GM19351 (cell line): ENCODE data around the gene CEP170.

Experiments
- ATAC-seq: cut with Tn5 transposase; IDR thresholded peaks from one replicate; pipeline ENCODE4 v1.9.1; 2021; ENCODE audit warnings: mild to moderate bottlenecking, moderate library complexity; ENCODE audit not compliant: unreplicated experiment

CEP170 gene

DNA sequence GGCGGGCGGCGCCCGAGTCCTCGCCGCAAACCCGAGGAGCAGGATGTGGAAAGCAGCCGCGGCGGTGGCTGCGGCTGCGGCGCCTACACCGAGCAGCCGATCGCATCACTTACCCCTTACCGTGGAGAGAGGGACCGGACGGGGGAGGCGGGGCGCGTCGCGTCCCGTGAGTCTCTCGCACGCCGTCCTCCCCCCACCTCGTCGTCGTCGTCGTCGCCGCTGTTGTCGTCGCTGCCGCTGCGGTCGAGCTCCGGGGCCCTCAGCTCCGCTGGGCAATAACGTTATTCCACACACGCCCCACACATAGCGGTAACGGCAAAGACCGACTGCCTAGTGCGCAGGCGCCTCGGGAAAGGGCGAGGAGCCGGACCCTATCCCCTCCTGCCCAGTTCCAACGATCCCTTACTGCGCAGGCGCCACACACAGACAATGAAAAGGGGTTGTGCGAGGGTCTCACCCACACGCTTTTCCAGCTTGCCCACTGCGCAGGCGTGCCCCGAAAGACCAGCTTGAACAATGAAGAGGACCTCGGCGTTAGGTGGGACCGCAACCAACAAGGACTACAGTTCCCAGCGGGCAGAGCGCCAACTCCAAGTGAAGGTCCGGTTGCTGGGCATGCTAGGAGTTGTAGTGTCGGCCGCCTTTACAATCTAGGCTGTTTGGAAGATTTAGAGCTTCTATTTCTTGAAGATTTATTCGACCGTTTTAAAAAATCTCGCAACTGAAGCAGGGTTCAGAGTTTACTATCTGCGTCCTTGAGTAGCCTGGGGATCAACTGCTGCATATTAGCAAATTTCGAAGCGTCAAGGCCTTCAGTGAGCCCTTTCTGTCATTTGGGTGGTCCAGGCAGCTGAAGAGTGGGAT, at the start of gene CEP170:
Gene CEP170 (minus strand): TSS at position 355 of the 864 bp plus-strand sequence. CDS start 30,001 bp downstream, outside the sequence.
- ATAC-seq, result peak; percentile 43

DNA sequence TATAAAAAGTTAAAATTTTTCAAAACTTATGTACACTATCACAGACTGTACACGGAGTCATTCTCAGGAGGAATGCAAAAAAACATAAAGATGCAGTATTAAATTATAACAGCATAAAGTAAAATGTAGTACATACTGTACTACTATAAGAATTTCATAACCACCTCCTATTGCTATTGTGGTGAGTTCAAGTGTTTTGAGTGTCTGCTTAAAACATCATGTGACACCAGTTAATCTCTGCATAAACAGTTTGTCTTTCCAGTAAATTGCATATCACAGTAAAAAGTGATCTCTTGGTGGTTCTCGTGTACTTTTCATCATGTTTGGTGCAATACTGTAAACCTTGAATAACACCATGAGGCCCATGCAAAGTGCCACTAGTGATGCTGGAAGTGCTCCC, 46.0 kb upstream of the CEP170 start:
- no peak for ATAC-seq

DNA sequence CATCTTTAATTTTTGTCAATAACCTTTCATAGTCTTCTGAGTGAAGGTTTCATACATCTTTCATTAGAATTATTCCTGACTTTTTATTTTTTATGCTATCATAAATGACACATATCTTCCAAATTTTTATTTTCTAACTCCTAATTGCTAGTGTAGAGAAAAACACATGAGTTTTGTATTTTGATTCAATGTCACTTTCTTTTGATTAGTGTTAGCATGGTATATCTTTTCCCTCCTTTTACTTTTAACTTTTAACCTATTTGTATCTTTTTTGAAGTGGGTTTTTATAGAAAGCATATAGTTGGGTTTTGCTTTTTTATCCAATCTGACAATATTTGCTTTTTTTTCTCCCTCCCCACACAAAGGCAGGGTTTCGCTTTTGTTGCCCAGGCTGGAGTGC, 44.0 kb upstream of the CEP170 start:
- ATAC-seq, result no peak

DNA sequence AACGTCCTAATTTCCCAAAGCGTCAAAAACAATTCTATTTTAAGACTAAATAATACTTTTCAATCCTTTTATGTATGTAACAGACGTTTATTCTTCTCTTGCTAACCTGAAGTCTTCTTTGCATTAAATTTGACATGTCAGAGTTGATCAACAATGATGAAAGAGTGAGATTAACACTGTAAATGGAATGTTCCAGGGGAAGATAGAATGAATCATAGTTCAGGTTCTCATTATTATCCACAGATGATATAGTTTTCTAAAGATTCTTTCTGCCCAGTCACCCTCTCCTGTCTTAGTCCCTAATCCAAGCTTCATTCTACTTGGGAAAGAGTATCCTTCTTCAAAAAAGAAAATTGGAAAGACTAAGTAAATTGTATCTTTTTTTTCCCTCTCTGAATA, 39.6 kb upstream of the CEP170 start:
- no peak for ATAC-seq

DNA sequence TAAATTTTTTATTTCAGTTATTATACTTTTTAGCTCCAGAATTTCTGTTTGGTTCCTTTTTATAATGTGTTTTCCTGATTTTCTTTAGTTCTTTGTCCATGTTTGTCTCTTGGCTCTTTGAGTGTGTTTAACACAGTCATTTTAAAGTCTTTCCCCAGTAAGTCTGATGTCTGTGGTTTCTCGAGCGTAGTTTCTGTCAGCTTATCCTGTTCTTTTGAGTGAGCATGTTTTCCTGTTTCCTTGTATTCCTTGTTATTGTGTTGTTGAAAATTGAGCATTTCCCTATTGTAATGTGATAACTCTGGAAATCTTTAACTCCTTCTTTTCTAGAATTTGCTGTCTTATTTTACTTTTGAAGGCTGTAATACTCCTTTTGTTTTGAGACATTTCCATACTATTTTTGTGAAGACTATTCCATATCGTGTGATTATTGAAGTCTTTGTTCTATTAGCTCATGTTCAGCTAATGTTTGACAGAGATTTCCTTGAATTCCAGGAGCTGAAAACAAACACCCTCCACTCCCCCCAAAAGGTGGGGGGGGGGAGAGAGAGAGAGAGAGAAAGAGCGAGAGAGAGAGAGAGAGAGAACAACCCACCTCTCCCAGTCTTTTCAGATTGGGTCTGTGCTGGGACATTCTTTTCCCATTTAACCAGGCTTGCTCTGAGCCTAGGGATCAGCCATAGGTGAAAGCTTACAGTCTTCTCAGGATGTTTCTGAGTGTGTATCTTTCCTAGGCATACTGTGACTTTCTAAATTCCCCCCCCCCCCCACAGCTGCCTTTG, 39.1 kb upstream of the CEP170 start:
- no peak for ATAC-seq

GRCh38 chr1:243292117-243292516, 37.0 kb upstream of the CEP170 start:
- no peak for ATAC-seq

- ATAC-seq, result no peak
Observed at GRCh38 chr1:243291292-243291691, 36.2 kb upstream of the CEP170 start.

DNA sequence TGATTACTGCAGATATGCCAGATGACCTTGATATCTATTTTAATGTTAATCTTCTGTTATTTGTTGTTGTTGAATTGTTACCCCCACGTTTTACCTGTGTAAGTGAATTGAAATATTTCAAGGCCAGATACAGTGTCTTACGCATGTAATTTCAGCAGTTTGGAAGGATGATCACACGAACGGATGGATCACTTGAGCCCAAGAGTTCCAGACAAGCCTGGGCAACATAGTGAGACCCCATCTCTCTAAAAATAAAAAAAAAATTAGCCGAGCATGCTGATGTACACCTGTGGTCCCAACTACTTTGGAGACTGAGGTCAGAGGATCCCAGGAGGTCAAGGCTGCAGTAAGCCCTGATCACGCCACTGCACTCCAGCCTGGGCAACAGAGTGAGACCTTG, 33.0 kb upstream of the CEP170 start:
- no peak for ATAC-seq

GRCh38 chr1:243287652-243288051, 32.6 kb upstream of the CEP170 start:
- ATAC-seq, result peak; percentile 97

DNA sequence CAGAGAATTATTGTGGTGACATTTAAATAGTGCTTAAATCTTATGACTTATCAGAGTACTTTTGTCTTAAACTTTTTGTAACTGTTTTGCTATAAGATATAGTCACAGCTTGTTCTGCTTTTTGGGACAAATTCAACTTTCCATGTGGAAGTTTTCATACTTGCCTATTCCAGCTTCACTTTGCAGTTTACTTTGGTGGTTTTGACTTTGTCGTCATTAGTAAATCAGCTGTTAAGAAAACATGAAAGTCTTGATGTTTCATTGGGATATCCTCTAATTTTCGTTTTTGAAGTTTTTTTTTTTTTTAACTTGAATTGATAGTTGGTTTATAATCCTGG, 32.0 kb upstream of the CEP170 start:
- ATAC-seq, result no peak

DNA sequence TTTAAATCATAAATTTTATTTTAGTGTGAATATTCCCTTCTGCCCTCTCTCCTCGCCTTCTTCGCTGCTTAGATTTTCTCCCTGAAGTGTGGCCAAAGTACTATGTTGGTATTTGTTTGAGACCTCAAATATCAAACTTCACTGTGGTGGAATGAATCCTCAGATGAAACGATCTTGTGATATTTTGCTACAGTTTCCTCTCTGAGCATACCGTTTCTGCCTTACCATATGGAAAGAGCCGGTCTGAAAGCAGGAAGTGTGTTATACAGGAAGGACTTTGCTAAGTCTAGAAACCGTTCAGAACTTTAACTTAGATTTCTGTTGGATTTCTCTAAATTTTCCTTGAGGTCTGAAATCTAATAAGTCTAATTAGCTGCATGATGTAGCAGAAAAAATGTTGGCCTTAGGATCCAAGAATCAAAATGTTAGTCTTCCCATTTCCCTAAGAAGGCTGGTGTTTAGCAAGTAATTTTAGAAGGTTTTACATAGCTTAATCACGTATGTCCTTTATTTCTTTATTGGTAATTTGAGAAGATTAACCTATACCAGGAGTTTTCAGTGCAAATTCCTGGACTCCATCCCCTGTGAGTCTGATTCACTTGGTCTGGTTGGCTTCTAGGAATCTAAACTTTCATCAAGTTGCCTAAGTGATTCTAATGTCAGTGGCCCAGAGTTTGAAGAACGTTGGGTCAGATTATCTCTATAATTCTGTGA, 31.5 kb upstream of the CEP170 start:
- no peak for ATAC-seq

DNA sequence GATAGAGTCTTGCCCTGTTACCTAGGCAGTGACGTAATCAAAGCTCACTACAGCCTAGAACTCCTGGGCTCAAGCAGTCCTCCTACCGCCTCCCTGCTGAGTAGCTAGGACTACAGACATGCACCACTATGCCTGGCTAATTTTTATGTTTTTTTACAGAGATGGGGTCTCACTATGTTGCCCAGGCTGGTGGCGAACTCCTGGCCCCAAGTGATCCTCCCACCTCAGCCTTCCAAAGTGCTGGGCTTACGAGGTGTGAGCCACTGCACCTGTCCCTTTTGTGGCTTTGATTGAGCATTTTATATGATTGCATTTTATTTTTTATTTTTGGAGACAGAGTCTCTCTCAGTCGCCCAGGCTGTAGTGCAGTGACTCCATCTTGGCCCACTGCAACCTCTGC, 26.6 kb upstream of the CEP170 start:
- no peak for ATAC-seq

- ATAC-seq, result no peak
Observed at GRCh38 chr1:243280571-243281129, 25.6 kb upstream of the CEP170 start.

DNA sequence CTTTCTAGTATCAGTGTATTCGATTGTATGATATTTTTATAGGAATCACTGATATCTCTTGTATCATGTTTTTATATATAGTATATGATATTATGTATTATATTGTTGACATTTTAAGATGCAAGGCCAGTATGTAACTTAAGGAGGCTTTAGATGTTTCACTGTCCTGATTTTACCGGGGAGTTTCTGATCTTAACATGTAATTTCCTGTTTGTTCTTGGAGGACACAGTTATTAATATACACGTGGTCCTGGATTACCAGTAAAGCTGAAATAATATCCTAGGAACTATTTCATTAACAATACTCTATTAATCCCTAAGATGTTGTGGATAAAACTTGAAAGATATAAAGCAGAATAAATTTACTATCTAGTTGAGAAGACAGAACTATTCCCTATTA, 20.2 kb upstream of the CEP170 start:
- no peak for ATAC-seq

- ATAC-seq, result no peak
Observed at GRCh38 chr1:243273945-243274344, 18.9 kb upstream of the CEP170 start.

- no peak for ATAC-seq
Observed at GRCh38 chr1:243273506-243273905, 18.4 kb upstream of the CEP170 start.

- ATAC-seq, result no peak
Observed at GRCh38 chr1:243272401-243272800, 17.3 kb upstream of the CEP170 start.

GRCh38 chr1:243271996-243272395, 16.9 kb upstream of the CEP170 start:
- ATAC-seq, result no peak

GRCh38 chr1:243270097-243270864, 15.2 kb upstream of the CEP170 start:
- ATAC-seq, result no peak

GRCh38 chr1:243269461-243269801, 14.3 kb upstream of the CEP170 start:
- peak; percentile 76 for ATAC-seq
